C4-2B (cell line): ENCODE results near the gene PARD3.

ENCODE experiments used
- H3K27ac ChIP-seq: fragments of 450-650 bp; 2 replicates; pipeline ENCODE4 v1.5.1; 2017
- ZFX ChIP-seq: fragments of 450-650 bp; IDR thresholded peaks from 2 replicates; pipeline ENCODE4 v1.6.1; 2017
- TF ChIP-seq, protein P1 (sequence below): fragments of 450-650 bp; conservative IDR thresholded peaks from 2 replicates; pipeline ENCODE4 v1.5.1; 2017; ENCODE audit warnings: mild to moderate bottlenecking

Gene PARD3

GRCh38 chr10:34465678-34466077 is 349.4 kb downstream of the PARD3 start:
- no peak for TF ChIP-seq ZFX
- TF ChIP-seq, protein P1, sequence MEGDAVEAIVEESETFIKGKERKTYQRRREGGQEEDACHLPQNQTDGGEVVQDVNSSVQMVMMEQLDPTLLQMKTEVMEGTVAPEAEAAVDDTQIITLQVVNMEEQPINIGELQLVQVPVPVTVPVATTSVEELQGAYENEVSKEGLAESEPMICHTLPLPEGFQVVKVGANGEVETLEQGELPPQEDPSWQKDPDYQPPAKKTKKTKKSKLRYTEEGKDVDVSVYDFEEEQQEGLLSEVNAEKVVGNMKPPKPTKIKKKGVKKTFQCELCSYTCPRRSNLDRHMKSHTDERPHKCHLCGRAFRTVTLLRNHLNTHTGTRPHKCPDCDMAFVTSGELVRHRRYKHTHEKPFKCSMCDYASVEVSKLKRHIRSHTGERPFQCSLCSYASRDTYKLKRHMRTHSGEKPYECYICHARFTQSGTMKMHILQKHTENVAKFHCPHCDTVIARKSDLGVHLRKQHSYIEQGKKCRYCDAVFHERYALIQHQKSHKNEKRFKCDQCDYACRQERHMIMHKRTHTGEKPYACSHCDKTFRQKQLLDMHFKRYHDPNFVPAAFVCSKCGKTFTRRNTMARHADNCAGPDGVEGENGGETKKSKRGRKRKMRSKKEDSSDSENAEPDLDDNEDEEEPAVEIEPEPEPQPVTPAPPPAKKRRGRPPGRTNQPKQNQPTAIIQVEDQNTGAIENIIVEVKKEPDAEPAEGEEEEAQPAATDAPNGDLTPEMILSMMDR: no peak
- H3K27ac ChIP-seq: no peak overlapping the region

DNA sequence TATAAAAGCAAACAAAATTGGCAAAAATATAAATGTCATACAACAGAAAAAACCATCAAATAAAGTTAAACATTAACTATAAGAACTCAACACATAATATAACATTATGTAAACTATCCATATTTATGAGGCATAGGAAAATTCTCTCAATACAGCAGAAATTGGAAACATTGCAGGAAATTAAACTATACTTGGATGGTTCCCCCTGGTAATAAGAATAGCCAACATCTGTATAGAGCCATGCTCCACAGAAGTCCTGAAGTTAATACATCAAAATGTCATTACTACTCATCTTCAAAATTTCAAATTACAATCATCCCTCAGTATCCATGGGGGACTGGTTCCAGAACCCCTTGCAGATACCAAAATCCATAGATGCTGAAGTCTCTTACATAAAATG is 350.5 kb downstream of the PARD3 start:
- TF ChIP-seq ZFX: no peak
- TF ChIP-seq, protein P1: no peak
- H3K27ac ChIP-seq: no peak overlapping the region

GRCh38 chr10:34464000-34464399 is 351.1 kb downstream of the PARD3 start:
- TF ChIP-seq ZFX: no peak
- TF ChIP-seq, protein P1: no peak
- H3K27ac ChIP-seq: no peak overlapping the region

DNA sequence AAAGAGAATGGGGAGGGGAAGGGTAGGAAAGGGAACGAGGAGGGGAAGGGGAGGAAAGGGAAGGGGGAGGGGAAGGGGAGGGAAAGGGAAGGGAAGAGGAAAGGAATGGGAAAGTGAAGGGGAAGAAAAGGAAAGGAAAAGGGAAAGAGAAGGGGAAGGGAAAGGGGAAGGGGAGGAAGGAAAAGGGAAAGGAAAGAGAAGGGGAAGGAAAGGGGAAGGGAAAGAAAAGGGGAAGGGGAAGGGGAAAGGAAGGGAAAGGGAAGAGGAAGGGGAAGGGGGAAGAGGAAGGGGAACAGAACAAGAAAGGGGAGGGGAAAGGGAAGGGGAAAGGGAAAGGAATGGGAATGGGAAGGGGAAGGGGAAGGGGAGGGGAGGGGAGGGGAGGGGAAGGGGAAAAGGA is 352.1 kb downstream of the PARD3 start:
- TF ChIP-seq, protein P1: no peak
- TF ChIP-seq ZFX: no peak
- no peak overlapping the region for H3K27ac ChIP-seq

DNA sequence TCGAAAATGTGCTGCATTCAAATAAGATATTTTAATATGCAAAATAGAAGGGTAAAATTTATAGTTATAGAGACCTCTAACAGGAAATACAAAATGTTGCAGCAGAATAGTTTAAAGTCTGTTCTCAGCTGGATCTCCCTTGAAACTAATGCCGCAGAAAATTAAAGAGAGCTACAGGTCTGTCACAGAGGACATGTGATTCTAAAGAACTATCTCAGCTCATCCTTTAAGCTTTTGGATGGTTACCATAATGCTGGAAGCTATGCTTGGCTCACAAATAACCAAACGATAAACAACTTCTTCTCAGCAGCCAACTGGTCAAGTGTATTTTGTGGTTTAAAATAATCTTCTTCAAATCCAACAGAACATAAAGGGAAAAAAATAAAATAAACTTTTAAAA is 353.0 kb downstream of the PARD3 start:
- no peak overlapping the region for H3K27ac ChIP-seq
- TF ChIP-seq, protein P1: no peak
- TF ChIP-seq ZFX: no peak

- no peak for TF ChIP-seq ZFX
- TF ChIP-seq, protein P1: no peak
- no peak overlapping the region for H3K27ac ChIP-seq
These were observed 360.4 kb downstream of the PARD3 start for GRCh38 chr10:34454590-34455261.

- no peak overlapping the region for H3K27ac ChIP-seq
- TF ChIP-seq, protein P1: no peak
- TF ChIP-seq ZFX: no peak
These were observed 365.3 kb downstream of the PARD3 start for GRCh38 chr10:34449836-34450235.
